ENCODE results near the gene TRAPPC1.

GRCh38 chr17:7932483-7932891 lies 741 bp upstream of the TRAPPC1 start:
- TF ChIP-seq CTCF (IDR thresholded peaks at IDR 0.05), result no peak
- no peak for TF ChIP-seq POLR2A (IDR thresholded peaks at IDR 0.05)
